ENCODE data around the gene ASIC3. TPM values are rescaled to one million over a fixed set of nuclear protein-coding genes. Genes with fewer than 3 reads are reported as not detected.

ASIC3 gene
- total and polyA plus RNA-seq, 2 of the 8 experiments (the other 6 are each of a cell fraction or from before 2014, with no cell fraction given): 1.6 to 1.9 TPM

DNA sequence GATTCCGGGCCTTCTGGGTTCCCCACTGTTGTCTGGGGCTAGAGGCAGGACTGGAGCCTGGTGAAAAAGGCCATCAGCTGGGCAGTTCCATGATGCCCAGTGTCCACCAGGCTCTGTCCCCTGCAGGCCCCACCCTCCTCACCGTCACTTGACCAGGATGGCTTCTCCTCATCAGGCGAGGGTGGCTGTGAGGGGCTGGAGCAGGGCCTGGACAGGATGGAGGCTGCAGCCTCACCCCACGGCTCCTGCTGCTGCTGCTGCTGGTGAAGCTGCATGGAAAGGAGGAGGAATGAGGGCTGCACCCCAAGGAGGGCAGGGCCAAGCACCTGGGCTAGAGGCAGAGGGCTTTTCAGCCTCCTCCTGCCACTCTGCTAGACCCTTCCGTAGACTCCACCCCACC lies 32.4 kb upstream of the ASIC3 start (continued):
- no peak for TF ChIP-seq ATF2 (IDR thresholded peaks at IDR 0.05; ENCODE audit: low read length)
